GM21619 (cell line): ENCODE measurements around the gene ACSBG1.

Experiments
- ATAC-seq: cut with Tn5 transposase; IDR thresholded peaks from one replicate; pipeline ENCODE4 v1.9.1; 2021; ENCODE audit not compliant: unreplicated experiment

Gene ACSBG1, protein sequence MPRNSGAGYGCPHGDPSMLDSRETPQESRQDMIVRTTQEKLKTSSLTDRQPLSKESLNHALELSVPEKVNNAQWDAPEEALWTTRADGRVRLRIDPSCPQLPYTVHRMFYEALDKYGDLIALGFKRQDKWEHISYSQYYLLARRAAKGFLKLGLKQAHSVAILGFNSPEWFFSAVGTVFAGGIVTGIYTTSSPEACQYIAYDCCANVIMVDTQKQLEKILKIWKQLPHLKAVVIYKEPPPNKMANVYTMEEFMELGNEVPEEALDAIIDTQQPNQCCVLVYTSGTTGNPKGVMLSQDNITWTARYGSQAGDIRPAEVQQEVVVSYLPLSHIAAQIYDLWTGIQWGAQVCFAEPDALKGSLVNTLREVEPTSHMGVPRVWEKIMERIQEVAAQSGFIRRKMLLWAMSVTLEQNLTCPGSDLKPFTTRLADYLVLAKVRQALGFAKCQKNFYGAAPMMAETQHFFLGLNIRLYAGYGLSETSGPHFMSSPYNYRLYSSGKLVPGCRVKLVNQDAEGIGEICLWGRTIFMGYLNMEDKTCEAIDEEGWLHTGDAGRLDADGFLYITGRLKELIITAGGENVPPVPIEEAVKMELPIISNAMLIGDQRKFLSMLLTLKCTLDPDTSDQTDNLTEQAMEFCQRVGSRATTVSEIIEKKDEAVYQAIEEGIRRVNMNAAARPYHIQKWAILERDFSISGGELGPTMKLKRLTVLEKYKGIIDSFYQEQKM

GRCh38 chr15:78234515-78235040, at the start of gene ACSBG1:
ACSBG1 (minus strand) TSS chr15:78234565; CDS start chr15:78234501, 64 bp downstream.
- no peak for ATAC-seq

GRCh38 chr15:78282324-78282723, 48.0 kb upstream of the ACSBG1 start:
- no peak for ATAC-seq

DNA sequence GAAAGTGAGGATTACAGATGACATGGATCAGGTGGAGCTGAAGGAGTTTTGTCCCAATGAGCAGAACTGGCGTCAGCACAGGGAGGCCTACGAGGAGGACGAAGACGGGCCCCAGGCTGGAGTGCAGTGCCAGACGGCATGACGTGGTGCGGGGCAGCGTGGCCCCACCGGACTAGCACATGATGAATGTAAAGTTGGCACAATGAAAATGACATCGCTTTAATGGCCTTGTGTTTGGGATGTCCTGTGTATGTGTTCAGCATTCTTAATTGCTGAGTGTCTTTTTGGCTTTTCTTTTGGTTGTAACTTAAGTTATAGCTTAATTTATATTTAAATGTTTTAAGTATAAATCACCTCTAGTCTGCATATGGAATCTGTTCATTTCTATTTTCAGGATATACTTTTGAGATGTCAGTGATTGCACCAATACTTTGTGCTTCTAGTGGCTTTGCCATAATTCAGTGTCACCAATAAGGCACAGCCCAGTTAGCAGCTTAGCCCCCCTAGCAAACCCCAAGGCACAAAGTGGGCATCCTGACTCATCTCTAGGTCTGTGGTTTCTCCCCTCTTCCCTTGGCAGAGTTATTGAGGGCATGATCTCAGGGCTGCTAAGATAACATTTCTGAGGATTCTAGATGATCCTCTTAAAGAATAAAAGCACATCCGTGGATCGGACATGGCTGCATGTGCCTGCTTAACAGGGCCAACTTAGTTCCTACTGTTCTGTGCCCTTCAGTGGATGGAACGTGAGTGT, 46.1 kb upstream of the ACSBG1 start:
- ATAC-seq, result no peak

DNA sequence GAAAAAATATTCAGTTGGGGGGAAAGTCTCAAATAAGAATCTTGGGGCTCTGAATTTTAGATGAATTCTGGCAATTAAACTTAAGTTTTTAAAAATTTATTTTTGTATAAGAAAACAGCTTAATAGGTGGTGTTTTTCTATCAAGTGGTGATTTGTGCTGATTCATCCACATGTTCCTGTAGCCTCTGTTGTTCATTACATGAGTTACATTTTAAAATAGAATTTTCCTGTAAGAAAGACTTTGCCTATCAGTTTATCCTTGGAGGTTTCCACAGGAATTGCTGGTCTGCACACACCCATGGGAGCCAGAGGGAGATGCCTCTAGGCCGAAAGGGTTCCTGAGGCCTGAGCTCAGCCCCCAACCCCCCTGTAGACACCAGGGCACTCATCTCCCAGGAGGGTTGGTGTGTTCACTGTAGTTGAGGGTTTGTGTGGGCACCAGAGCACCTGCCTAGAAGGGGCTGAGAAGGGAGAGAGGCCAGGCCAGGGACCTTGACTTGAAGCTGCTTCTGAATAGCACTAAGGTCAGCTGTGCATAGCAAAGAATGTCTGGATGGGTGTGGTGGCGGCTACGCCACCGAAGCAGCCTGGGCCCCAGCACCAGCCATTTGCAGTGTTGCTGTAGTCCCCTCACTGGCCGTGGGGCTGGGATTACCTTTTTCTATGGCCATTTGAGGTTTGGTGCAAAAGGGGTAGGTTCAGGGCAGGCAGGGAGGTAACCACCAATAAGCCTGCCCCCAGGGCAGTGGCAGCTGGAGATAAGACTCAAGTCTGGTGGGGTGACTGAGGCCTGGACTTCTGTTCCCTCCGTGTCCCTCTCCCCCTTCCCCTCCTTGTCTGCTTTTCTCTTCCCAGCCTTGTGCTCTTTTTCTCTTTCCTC, 41.9 kb upstream of the ACSBG1 start:
- no peak for ATAC-seq

- ATAC-seq, result no peak
Measured at GRCh38 chr15:78274994-78275393, 40.6 kb upstream of the ACSBG1 start.

DNA sequence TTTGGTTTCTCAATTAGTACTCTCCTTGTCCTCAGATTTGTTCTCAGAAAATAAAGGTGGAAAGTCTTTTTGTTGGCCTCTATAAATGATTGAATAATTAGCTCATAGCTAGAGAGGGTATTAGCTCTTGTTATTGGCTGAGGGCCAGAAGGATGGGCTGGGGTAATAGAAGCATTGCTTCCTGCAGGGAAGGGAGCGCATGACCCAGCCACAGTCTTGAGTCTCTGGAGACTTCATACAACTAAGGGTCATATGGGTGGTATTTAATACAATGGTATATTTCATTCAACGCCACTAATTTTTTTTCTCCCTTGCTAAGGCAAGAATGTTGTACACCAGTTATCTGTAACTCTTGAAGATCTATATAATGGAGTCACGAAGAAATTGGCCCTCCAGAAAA, 38.4 kb upstream of the ACSBG1 start:
- ATAC-seq, result no peak

- no peak for ATAC-seq
Measured at GRCh38 chr15:78272316-78272715, 38.0 kb upstream of the ACSBG1 start.

DNA sequence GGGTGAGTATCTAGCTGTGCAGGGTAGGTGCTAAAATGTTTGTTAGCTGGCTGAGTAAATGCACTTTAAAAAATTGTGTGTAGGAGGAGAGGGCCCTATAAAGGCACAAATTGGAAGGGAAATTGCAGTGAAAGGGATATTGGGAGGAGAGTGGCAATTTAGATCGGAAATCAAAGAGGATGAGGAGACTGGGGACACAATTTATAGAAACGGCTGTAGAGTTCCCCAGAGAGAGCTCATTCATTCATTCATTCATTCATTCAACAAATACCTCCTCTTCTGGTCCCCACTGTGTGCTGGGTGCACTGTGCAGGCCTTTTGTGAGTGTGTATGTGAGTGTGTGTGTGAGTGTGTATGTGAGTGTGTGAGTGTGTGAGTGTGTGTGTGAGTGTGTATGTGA, 32.4 kb upstream of the ACSBG1 start:
- no peak for ATAC-seq

- no peak for ATAC-seq
Measured at GRCh38 chr15:78266229-78266628, 31.9 kb upstream of the ACSBG1 start.

- ATAC-seq, result no peak
Measured at GRCh38 chr15:78265752-78266224, 31.4 kb upstream of the ACSBG1 start.

DNA sequence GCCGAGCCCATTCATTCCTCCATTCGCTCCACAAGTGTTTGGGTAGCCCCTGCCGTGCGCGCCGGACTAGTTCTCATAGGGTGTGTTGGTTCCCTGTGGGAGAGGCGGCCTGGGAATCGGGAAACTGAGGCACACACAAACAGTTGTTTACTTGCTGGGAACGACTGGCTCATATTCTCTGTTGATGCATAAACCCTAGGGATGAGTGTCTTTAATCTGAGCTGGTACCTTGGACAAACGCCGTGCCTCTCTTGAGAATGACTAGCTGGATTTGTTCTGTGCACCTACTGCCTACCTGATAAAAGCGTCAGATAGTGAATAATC, 30.7 kb upstream of the ACSBG1 start:
- no peak for ATAC-seq

- no peak for ATAC-seq
Measured at GRCh38 chr15:78264304-78265136, 30.2 kb upstream of the ACSBG1 start, which contains the start of gene DNAJA4. DNAJA4 (plus strand) TSS chr15:78264562; CDS start chr15:78264764, 202 bp downstream.

DNA sequence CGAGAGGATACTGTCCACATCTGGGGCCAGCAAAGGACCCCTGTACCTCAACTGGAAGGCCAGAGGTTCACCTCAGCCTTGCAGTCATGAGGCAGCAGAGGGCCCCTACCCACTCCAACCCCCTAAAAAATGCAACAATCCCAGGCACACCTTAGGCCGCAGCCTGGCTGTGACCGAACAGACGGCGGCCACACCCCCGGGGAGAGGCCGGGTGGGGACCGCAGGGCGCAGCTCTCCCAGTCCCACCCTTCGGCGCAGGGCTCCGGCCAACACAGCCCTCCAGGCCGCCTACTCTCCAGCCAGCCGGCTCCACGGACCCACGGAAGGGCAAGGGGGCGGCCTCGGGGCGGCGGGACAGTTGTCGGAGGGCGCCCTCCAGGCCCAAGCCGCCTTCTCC, 29.5 kb upstream of the ACSBG1 start:
- ATAC-seq, result no peak

- no peak for ATAC-seq
Measured at GRCh38 chr15:78263351-78263781, 29.0 kb upstream of the ACSBG1 start.

DNA sequence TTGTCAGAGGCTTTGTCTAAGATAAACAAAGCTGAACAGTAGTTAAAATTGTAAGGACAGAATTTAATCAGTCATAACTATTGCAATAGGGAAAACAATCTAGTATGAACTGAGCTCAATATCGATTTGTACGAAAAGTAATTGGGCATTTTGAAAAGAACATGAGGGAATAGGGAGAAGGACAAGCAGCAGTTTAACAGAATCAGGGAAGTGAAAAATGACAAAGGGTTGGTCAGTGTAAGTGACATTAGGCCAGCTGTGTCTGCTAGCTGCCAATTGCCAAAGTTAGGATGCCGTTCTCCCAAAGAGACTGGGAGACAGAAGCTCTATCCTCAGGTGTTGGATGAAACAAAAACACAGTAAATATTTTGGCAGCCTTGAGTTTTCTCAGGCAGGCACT, 26.7 kb upstream of the ACSBG1 start:
- ATAC-seq, result no peak

DNA sequence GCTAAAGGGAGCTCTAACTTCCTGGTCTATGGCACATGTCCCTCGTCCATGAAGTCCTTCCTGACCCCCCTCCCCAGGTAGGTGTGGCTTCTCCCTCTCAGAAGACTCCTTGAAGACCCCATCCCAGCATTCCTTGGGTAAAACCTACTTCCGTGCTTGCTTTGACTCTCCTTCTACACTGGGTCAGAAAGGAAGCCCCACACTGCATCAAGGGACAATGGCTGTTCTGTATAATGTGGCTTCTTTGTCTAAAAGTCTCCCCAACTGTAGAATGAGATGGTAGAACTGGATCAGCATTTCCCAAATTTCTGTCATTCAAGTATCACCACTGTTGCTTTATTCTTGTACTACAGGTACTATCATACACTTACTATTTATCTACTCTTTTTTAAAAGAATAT, 26.1 kb upstream of the ACSBG1 start:
- ATAC-seq, result no peak

DNA sequence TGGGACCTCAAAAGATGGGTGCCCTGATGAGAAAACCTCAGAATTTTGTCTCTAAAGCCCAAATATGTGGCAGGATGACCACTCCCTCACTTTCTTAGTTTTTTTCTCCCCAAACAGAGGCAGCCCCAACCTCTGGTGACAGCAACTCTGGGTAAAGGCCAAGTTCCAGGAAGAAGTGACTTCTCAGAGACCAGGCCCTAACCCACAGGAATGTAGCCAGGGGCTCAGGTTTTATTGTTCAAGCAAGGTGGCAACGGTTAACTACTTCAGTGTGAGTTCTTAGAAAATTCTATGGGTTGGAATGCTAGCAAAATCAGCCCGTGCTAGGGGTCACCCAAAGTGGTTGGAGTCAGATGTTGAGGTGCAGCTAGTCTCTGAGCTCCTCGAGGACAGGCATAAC, 24.9 kb upstream of the ACSBG1 start:
- no peak for ATAC-seq

- ATAC-seq, result no peak
Measured at GRCh38 chr15:78257681-78258080, 23.3 kb upstream of the ACSBG1 start.

GRCh38 chr15:78256044-78256437, 21.7 kb upstream of the ACSBG1 start:
- no peak for ATAC-seq
